Loucy (cell line): ENCODE data around the gene PRSS38.

ENCODE experiments used
- CTCF ChIP-seq: fragments of 200-600 bp; sonication (generic); conservative IDR thresholded peaks from 2 replicates; pipeline ENCODE4 v1.5.1; 2014; ENCODE audit warnings: mild to moderate bottlenecking, antibody characterized with exemption, low read length
- EZH2phosphoT487 ChIP-seq: fragments of 200-600 bp; IDR thresholded peaks from 2 replicates; pipeline ENCODE4 v1.6.1; 2018; ENCODE audit warnings: antibody characterized with exemption, mild to moderate bottlenecking, moderate library complexity, borderline replicate concordance

GRCh38 chr1:227813962-227814361 lies 1.5 kb upstream of the PRSS38 start:
- no peak for TF ChIP-seq EZH2phosphoT487
- TF ChIP-seq CTCF, result no peak
